Stimulated activated CD4-positive, alpha-beta T cell treated with anti-CD3 and anti-CD28 coated beads, Interleukin-4, amount 100 ng/mL, for 24 hours (primary cell): ENCODE measurements around the gene HSDL2.
A peak's percentile ranks its signal among the peaks of the same experiment; 100 is the strongest.
"Not testable (repeated sequence)": the region's sequence is repeated elsewhere in the genome, so short reads cannot be mapped to it uniquely, and the experiment has no call there.

Experiments
- DNase-seq: peaks from one replicate; pipeline ENCODE4 v3.0.0-alpha.2; 2020

Gene HSDL2

GRCh38 chr9:112401175-112401815 is 21.4 kb downstream of the HSDL2 start:
- no peak for DNase-seq

GRCh38 chr9:112403614-112404201 is 23.8 kb downstream of the HSDL2 start:
- no peak for DNase-seq

- no peak for DNase-seq
Measured at GRCh38 chr9:112404508-112404932, 24.6 kb downstream of the HSDL2 start.

GRCh38 chr9:112408275-112408674 is 28.4 kb downstream of the HSDL2 start:
- no peak for DNase-seq

- DNase-seq = no peak
Measured at GRCh38 chr9:112408819-112409218, 28.9 kb downstream of the HSDL2 start.

GRCh38 chr9:112409758-112410157 is 29.9 kb downstream of the HSDL2 start:
- no peak for DNase-seq

- no peak for DNase-seq
Measured at GRCh38 chr9:112411626-112412027, 31.7 kb downstream of the HSDL2 start.

GRCh38 chr9:112413728-112414127 is 33.8 kb downstream of the HSDL2 start:
- DNase-seq = not testable (repeated sequence)

- no peak for DNase-seq
Measured at GRCh38 chr9:112420208-112420607, 40.3 kb downstream of the HSDL2 start.

- DNase-seq = no peak
Measured at GRCh38 chr9:112421771-112422222, 41.9 kb downstream of the HSDL2 start.

GRCh38 chr9:112422417-112423148 is 42.7 kb downstream of the HSDL2 start:
- no peak for DNase-seq

GRCh38 chr9:112430006-112430522 is 50.2 kb downstream of the HSDL2 start:
- no peak for DNase-seq

GRCh38 chr9:112433499-112434392 is 53.8 kb downstream of the HSDL2 start:
- no peak for DNase-seq

GRCh38 chr9:112434487-112434886 is 54.6 kb downstream of the HSDL2 start:
- DNase-seq = no peak

- no peak for DNase-seq
Measured at GRCh38 chr9:112437406-112437805, 57.5 kb downstream of the HSDL2 start.

GRCh38 chr9:112439171-112439570 is 59.3 kb downstream of the HSDL2 start:
- DNase-seq = no peak

- DNase-seq = no peak
Measured at GRCh38 chr9:112439825-112440224, 59.9 kb downstream of the HSDL2 start.

GRCh38 chr9:112443200-112443599 is 63.3 kb downstream of the HSDL2 start:
- peak; percentile 24 for DNase-seq

- no peak for DNase-seq
Measured at GRCh38 chr9:112443636-112444035, 63.7 kb downstream of the HSDL2 start.

- no peak for DNase-seq
Measured at GRCh38 chr9:112445196-112445595, 65.3 kb downstream of the HSDL2 start.

GRCh38 chr9:112446080-112446479 is 66.2 kb downstream of the HSDL2 start:
- DNase-seq = no peak

GRCh38 chr9:112446526-112446925 is 66.6 kb downstream of the HSDL2 start:
- DNase-seq = no peak

GRCh38 chr9:112447283-112447761 is 67.4 kb downstream of the HSDL2 start:
- DNase-seq = no peak
